Testis (tissue), 2 donors: Measurements from ENCODE around the gene ARMC10.
"Not testable (repeated sequence)": the region's sequence is repeated elsewhere in the genome, so short reads cannot be mapped to it uniquely, and the experiment has no call there.

Experiments
- POLR2A ChIP-seq: fragments of 450-650 bp; IDR thresholded peaks from one replicate; pipeline ENCODE4 v1.6.1; 2017; ENCODE audit warnings: antibody characterized with exemption, mild to moderate bottlenecking, moderate library complexity
- TF ChIP-seq, protein P1 (sequence below), 3 experiments: fragments of 450-650 bp in 2 of 3; fragments of 200-600 bp in 1 of 3; sonication (generic) in 1 of 3; IDR thresholded peaks; one replicate each; pipeline ENCODE4 v1.5.1; 2016 to 2019; ENCODE audit warnings: antibody characterized with exemption in 3 of 3, mild to moderate bottlenecking in 2 of 3, moderate library complexity in 1 of 3

DNA sequence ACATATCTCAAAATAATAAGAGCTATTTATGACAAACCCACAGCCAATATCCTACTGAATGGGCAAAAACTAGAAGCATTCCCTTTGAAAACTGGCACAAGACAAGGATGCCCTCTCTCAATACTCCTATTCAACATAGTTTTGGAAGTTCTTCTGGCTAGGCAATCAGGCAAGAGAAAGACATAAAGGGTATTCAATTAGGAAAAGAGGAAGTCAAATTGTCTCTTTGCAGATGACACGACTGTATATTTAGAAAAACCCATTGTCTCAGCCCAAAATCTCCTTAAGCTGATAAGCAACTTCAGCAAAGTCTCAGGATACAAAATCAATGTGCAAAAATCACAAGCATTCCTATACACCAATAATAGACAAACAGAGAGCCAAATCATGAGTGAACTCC lies 33.1 kb upstream of the ARMC10 start:
- TF ChIP-seq, protein P1, sequence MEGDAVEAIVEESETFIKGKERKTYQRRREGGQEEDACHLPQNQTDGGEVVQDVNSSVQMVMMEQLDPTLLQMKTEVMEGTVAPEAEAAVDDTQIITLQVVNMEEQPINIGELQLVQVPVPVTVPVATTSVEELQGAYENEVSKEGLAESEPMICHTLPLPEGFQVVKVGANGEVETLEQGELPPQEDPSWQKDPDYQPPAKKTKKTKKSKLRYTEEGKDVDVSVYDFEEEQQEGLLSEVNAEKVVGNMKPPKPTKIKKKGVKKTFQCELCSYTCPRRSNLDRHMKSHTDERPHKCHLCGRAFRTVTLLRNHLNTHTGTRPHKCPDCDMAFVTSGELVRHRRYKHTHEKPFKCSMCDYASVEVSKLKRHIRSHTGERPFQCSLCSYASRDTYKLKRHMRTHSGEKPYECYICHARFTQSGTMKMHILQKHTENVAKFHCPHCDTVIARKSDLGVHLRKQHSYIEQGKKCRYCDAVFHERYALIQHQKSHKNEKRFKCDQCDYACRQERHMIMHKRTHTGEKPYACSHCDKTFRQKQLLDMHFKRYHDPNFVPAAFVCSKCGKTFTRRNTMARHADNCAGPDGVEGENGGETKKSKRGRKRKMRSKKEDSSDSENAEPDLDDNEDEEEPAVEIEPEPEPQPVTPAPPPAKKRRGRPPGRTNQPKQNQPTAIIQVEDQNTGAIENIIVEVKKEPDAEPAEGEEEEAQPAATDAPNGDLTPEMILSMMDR (IDR thresholded peaks at IDR 0.05) = not testable (repeated sequence)
- not testable (repeated sequence) for TF ChIP-seq POLR2A
